Measurements from ENCODE around the gene CLASP2. TPM values are rescaled to one million over a fixed set of nuclear protein-coding genes. Genes with fewer than 3 reads are reported as not detected.

The CLASP2 gene
- total RNA-seq, 1 donor from 2014 or later = 65.0 TPM

- no peaks in the 10 kb centered on the region for H4K20me1 ChIP-seq (ENCODE audit: insufficient read depth, low read length)
- FAIRE-seq = no peak
- no peak overlapping the region for H3K4me2 ChIP-seq (ENCODE audit: low read length)
Measured at GRCh38 chr3:33496449-33496848, 221.6 kb downstream of the CLASP2 start.

GRCh38 chr3:33491721-33492120 lies 226.3 kb downstream of the CLASP2 start:
- Histone ChIP-seq H3K27me3 (ENCODE audit: insufficient read depth, low read length) (no peaks in the 10 kb centered on the region), H3K9me3 (ENCODE audit: insufficient read depth, low read depth, low read length) (no peaks in the 10 kb centered on the region), H3K9ac (ENCODE audit: low read length) (no peak overlapping the region), H3K36me3 (ENCODE audit: insufficient read depth, low read length) (no peaks in the 10 kb centered on the region), H2AFZ (ENCODE audit: low read depth, low read length) (no peak overlapping the region), H3K27ac (ENCODE audit: low read depth, low read length) (no peak overlapping the region), H4K20me1 (ENCODE audit: insufficient read depth, low read length) (no peaks in the 10 kb centered on the region), H3K4me3 (ENCODE audit: insufficient read depth, low read depth, low read length) (no peak overlapping the region), H3K79me2 (ENCODE audit: insufficient read depth, low read length) (no peaks in the 10 kb centered on the region), H3K4me1 (ENCODE audit: insufficient read depth, low read length) (no peaks in the 10 kb centered on the region), H3K4me2 (ENCODE audit: low read length) (no peak overlapping the region)
- no peak overlapping the region for H3K4me3 Mint-ChIP-seq (ENCODE audit: unreplicated experiment)
- DNase-seq (ENCODE audit: low read depth) (no peak), FAIRE-seq (no peak)
- no peak for TF ChIP-seq EZH2 (IDR thresholded peaks at IDR 0.05; ENCODE audit: insufficient read depth, low read length)
- TF ChIP-seq CTCF (IDR thresholded peaks at IDR 0.05; ENCODE audit: insufficient read depth, low read depth, low read length) = no peak
- H3K4me1 Mint-ChIP-seq (ENCODE audit: low read depth, unreplicated experiment) = no peaks in the 10 kb centered on the region
- H3K27ac Mint-ChIP-seq (ENCODE audit: unreplicated experiment) = no peak overlapping the region
- H3K27me3 Mint-ChIP-seq (ENCODE audit: low read depth, unreplicated experiment) = no peaks in the 10 kb centered on the region
- H3K9me3 Mint-ChIP-seq (ENCODE audit: unreplicated experiment) = peaks cover 2% of the 10 kb centered on the region
- no peaks in the 10 kb centered on the region for H3K36me3 Mint-ChIP-seq (ENCODE audit: low read depth, unreplicated experiment)

More at GRCh38 chr3:33496449-33496848, 221.6 kb downstream of the CLASP2 start:
- Mint-ChIP-seq H3K27ac (ENCODE audit: unreplicated experiment) (no peak overlapping the region), H3K4me1 (ENCODE audit: low read depth, unreplicated experiment) (no peaks in the 10 kb centered on the region), H3K27me3 (ENCODE audit: low read depth, unreplicated experiment) (no peaks in the 10 kb centered on the region), H3K9me3 (ENCODE audit: unreplicated experiment) (peaks cover 6% of the 10 kb centered on the region), H3K4me3 (ENCODE audit: unreplicated experiment) (no peak overlapping the region), H3K36me3 (ENCODE audit: low read depth, unreplicated experiment) (peaks cover 2% of the 10 kb centered on the region)
- H3K4me1 ChIP-seq (ENCODE audit: insufficient read depth, low read length) = no peaks in the 10 kb centered on the region
- no peaks in the 10 kb centered on the region for H3K27me3 ChIP-seq (ENCODE audit: insufficient read depth, low read length)
- H2AFZ ChIP-seq (ENCODE audit: low read depth, low read length) = no peak overlapping the region
- no peak overlapping the region for H3K9ac ChIP-seq (ENCODE audit: low read length)
- TF ChIP-seq EZH2 (IDR thresholded peaks at IDR 0.05; ENCODE audit: insufficient read depth, low read length) (no peak), CTCF (IDR thresholded peaks at IDR 0.05; ENCODE audit: insufficient read depth, low read depth, low read length) (no peak)
- no peak for DNase-seq (ENCODE audit: low read depth)
- H3K9me3 ChIP-seq (ENCODE audit: insufficient read depth, low read depth, low read length) = no peaks in the 10 kb centered on the region
- no peak overlapping the region for H3K4me3 ChIP-seq (ENCODE audit: insufficient read depth, low read depth, low read length)
- no peaks in the 10 kb centered on the region for H3K79me2 ChIP-seq (ENCODE audit: insufficient read depth, low read length)
- no peak overlapping the region for H3K27ac ChIP-seq (ENCODE audit: low read depth, low read length)
- H3K36me3 ChIP-seq (ENCODE audit: insufficient read depth, low read length) = no peaks in the 10 kb centered on the region

- Mint-ChIP-seq H3K4me3 (ENCODE audit: unreplicated experiment) (no peak overlapping the region), H3K9me3 (ENCODE audit: unreplicated experiment) (peaks cover 2% of the 10 kb centered on the region), H3K36me3 (ENCODE audit: low read depth, unreplicated experiment) (no peaks in the 10 kb centered on the region), H3K27ac (ENCODE audit: unreplicated experiment) (no peak overlapping the region), H3K4me1 (ENCODE audit: low read depth, unreplicated experiment) (no peaks in the 10 kb centered on the region), H3K27me3 (ENCODE audit: low read depth, unreplicated experiment) (no peaks in the 10 kb centered on the region)
- H3K79me2 ChIP-seq (ENCODE audit: insufficient read depth, low read length) = no peaks in the 10 kb centered on the region
- no peak overlapping the region for H2AFZ ChIP-seq (ENCODE audit: low read depth, low read length)
- H3K9ac ChIP-seq (ENCODE audit: low read length) = no peak overlapping the region
- H3K36me3 ChIP-seq (ENCODE audit: insufficient read depth, low read length) = no peaks in the 10 kb centered on the region
- no peak overlapping the region for H3K27ac ChIP-seq (ENCODE audit: low read depth, low read length)
- no peak overlapping the region for H3K4me2 ChIP-seq (ENCODE audit: low read length)
- no peak overlapping the region for H3K4me3 ChIP-seq (ENCODE audit: insufficient read depth, low read depth, low read length)
- H3K9me3 ChIP-seq (ENCODE audit: insufficient read depth, low read depth, low read length) = no peaks in the 10 kb centered on the region
- DNase-seq (ENCODE audit: low read depth) (no peak), FAIRE-seq (no peak)
- H4K20me1 ChIP-seq (ENCODE audit: insufficient read depth, low read length) = no peaks in the 10 kb centered on the region
- TF ChIP-seq CTCF (IDR thresholded peaks at IDR 0.05; ENCODE audit: insufficient read depth, low read depth, low read length) = no peak
- TF ChIP-seq EZH2 (IDR thresholded peaks at IDR 0.05; ENCODE audit: insufficient read depth, low read length) = no peak
- no peaks in the 10 kb centered on the region for H3K27me3 ChIP-seq (ENCODE audit: insufficient read depth, low read length)
- H3K4me1 ChIP-seq (ENCODE audit: insufficient read depth, low read length) = no peaks in the 10 kb centered on the region
Measured at GRCh38 chr3:33490641-33491241, 227.3 kb downstream of the CLASP2 start.
